ENCODE data around the gene NOL12.
A peak's percentile ranks its signal among the peaks of the same experiment; 100 is the strongest.

The NOL12 gene

GRCh38 chr22:37742376-37743171, 56.4 kb downstream of the NOL12 start:
- peak; percentile 81 for DNase-seq (ENCODE audit: low read depth)
- TF ChIP-seq MYC (IDR thresholded peaks at IDR 0.05; ENCODE audit: low read depth, low read length) (no peak), MAX (IDR thresholded peaks at IDR 0.05; ENCODE audit: low read depth, low read length) (no peak), POLR2A (IDR thresholded peaks at IDR 0.05; ENCODE audit: extremely low read depth, insufficient read length) (no peak), CTCF (IDR thresholded peaks at IDR 0.05; ENCODE audit: low read depth, low read length) (no peak)
- no peak overlapping the region for H3K4me3 ChIP-seq (ENCODE audit: low read depth, low read length)

All from NB4 (cell line).